Thyroid gland (tissue), 4 donors: Measurements from ENCODE around the gene LRRC36. TPM values are rescaled to one million over a fixed set of nuclear protein-coding genes. Genes with fewer than 3 reads are reported as not detected.

Experiments used
- DNase-seq, 2 donors: peaks; one replicate each; pipeline ENCODE4 v3.0.0-alpha.2; 2019
- H3K27ac ChIP-seq, 3 donors: fragments of 200-600 bp; sonication (generic); 1 replicate in 2 of 3; 2 replicates in 1 of 3; pipeline ENCODE4 v1.5.1; 2016 to 2019; ENCODE audit warnings: mild to moderate bottlenecking in 1 of 3, moderate library complexity in 1 of 3
- H3K27me3 ChIP-seq: fragments of 200-600 bp; sonication (generic); one replicate; pipeline ENCODE4 v1.5.1; 2019
- H3K36me3 ChIP-seq, 2 donors: fragments of 200-600 bp; sonication (generic); one replicate each; pipeline ENCODE4 v1.5.1; 2016 to 2019
- H3K4me1 ChIP-seq, 2 donors: fragments of 200-600 bp; sonication (generic); one replicate each; pipeline ENCODE4 v1.5.1; 2017 to 2019
- H3K4me3 ChIP-seq, 3 donors: fragments of 200-600 bp; sonication (generic); replicated peaks in 1 of 3; 1 replicate in 2 of 3; 2 replicates in 1 of 3; pipeline ENCODE4 v1.5.1; 2016; ENCODE audit warnings: mild to moderate bottlenecking in 1 of 3
- H3K9me3 ChIP-seq: fragments of 200-600 bp; sonication (generic); one replicate; pipeline ENCODE4 v1.5.1; 2017
- POLR2A ChIP-seq, 2 donors: fragments of 450-650 bp; IDR thresholded peaks; one replicate each; pipeline ENCODE4 v1.6.1; 2017; ENCODE audit warnings: antibody characterized with exemption in 2 of 2, mild to moderate bottlenecking in 2 of 2, moderate library complexity in 1 of 2
- WGBS, 2 donors: methylation state at CpG; one replicate each; pipeline ENCODE4 v1.1.5; 2017; 5-methylcytosine and 5-hydroxymethylcytosine counted together
- intact Hi-C: fragments of 100-400 bp; cut with DNase I; formaldehyde crosslinking; loops from one replicate; pipeline ENCODE4 v1.15.1; 2023
- total RNA-seq, 4 donors: library from RNA; depleted of rRNA; stranded (reverse); fragments of >200 nt; gene quantifications; one replicate each; pipeline ENCODE4 v1.2.3, GENCODE V29; 2016
- TF ChIP-seq, protein P1 (sequence below), 6 experiments: fragments of 200-600 bp in 3 of 6; fragments of 450-650 bp in 3 of 6; sonication (generic) in 3 of 6; IDR thresholded peaks; one replicate each; pipeline ENCODE4 v1.5.1; 2016 to 2019; ENCODE audit warnings: antibody characterized with exemption in 6 of 6, mild to moderate bottlenecking in 2 of 6, inconsistent platforms in 1 of 6, moderate library complexity in 1 of 6

The LRRC36 gene
- total RNA-seq, 4 donors from 2014 or later, result 0.22 TPM; not detected in 3

- H3K9me3 ChIP-seq, result no peaks in the 10 kb centered on the region
- no peaks in the 10 kb centered on the region for H3K36me3 ChIP-seq
- H3K27ac ChIP-seq, result no peak overlapping the region
- no peak for TF ChIP-seq POLR2A (IDR thresholded peaks at IDR 0.05)
- TF ChIP-seq, protein P1, sequence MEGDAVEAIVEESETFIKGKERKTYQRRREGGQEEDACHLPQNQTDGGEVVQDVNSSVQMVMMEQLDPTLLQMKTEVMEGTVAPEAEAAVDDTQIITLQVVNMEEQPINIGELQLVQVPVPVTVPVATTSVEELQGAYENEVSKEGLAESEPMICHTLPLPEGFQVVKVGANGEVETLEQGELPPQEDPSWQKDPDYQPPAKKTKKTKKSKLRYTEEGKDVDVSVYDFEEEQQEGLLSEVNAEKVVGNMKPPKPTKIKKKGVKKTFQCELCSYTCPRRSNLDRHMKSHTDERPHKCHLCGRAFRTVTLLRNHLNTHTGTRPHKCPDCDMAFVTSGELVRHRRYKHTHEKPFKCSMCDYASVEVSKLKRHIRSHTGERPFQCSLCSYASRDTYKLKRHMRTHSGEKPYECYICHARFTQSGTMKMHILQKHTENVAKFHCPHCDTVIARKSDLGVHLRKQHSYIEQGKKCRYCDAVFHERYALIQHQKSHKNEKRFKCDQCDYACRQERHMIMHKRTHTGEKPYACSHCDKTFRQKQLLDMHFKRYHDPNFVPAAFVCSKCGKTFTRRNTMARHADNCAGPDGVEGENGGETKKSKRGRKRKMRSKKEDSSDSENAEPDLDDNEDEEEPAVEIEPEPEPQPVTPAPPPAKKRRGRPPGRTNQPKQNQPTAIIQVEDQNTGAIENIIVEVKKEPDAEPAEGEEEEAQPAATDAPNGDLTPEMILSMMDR (IDR thresholded peaks at IDR 0.05), result no peak
- WGBS, 2 donors, result 68 to 84% methylated on average over 8 to 10 of the region's 10 CpGs
- no peak overlapping the region for H3K4me3 ChIP-seq
- intact Hi-C loops, result no loop called here
- no peak for DNase-seq
- peaks cover 29 to 73% of the 10 kb centered on the region in 2 donors for H3K4me1 ChIP-seq
- H3K27me3 ChIP-seq, result no peaks in the 10 kb centered on the region
These were observed 68.5 kb downstream of the LRRC36 start for GRCh38 chr16:67395105-67395457.

GRCh38 chr16:67395458-67396158 lies 69.0 kb downstream of the LRRC36 start:
- 76 to 94% methylated on average over 6 to 13 of the region's 13 CpGs for WGBS, 2 donors
- Histone ChIP-seq H3K4me3 (no peak overlapping the region), H3K4me1 (peaks cover 29 to 73% of the 10 kb centered on the region in 2 donors)

GRCh38 chr16:67396159-67397035 lies 69.8 kb downstream of the LRRC36 start:
- no peaks in the 10 kb centered on the region for H3K36me3 ChIP-seq
- peak; percentile 37 to 43 for DNase-seq
- no peaks in the 10 kb centered on the region for H3K9me3 ChIP-seq
- H3K27ac ChIP-seq, result no peak overlapping the region
- TF ChIP-seq, protein P1 (IDR thresholded peaks at IDR 0.05), result no peak
- no peak for TF ChIP-seq POLR2A (IDR thresholded peaks at IDR 0.05)
- no peaks in the 10 kb centered on the region for H3K27me3 ChIP-seq
- 20 to 23% methylated on average over 19 to 26 of the region's 31 CpGs for WGBS, 2 donors
- H3K4me1 ChIP-seq, result peaks cover 29 to 73% of the 10 kb centered on the region in 2 donors
- no peak overlapping the region for H3K4me3 ChIP-seq
- intact Hi-C loops, result no loop called here

More at GRCh38 chr16:67395458-67396158, 69.0 kb downstream of the LRRC36 start:
- TF ChIP-seq, protein P1 (IDR thresholded peaks at IDR 0.05), result no peak
- TF ChIP-seq POLR2A (IDR thresholded peaks at IDR 0.05), result no peak
- no peaks in the 10 kb centered on the region for H3K27me3 ChIP-seq
- H3K9me3 ChIP-seq, result no peaks in the 10 kb centered on the region
- H3K27ac ChIP-seq, result no peak overlapping the region
- no peak for DNase-seq
- H3K36me3 ChIP-seq, result no peaks in the 10 kb centered on the region
- intact Hi-C loops, result no loop called here

DNA sequence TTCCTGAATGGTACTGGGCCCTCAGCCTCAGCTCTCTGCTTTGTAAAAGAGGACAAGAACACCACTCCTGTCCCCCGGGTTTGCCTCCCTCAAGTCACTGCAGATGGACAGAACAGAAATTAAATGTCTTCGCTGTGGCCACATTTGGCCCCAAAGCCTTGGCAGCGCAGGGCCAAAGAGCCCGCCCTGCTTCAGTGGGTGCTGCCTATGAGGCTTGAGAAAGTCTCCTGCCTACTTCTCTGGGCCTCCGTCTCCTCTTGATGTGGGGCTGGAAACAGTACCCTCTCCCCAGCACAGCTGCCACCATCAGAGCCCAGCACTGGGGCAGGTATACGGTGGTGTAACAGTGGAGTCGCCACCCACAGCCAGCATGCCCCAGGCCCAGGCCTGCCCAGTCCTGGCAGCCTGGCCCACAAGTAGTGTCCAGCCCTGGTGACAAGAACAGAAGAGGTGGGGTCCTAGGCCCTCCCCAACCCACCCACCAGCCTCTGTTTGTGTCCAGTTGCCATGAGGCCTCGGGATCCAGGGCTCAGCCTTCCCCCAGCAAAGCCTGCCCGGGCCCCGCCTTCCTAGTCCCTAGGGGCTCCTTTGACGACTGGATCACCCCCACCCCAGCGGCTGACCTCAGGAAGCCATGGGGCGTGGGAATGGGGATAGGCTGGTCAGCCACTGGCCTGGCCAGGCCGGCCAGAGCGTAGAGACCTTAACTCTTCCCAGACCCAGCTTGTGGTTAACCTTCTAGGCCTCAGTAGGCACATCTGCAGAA lies 70.6 kb downstream of the LRRC36 start:
- 59 to 75% methylated on average over 9 to 14 of the region's 15 CpGs for WGBS, 2 donors
- peaks cover 29 to 67% of the 10 kb centered on the region in 2 donors for H3K4me1 ChIP-seq
- H3K27me3 ChIP-seq, result no peaks in the 10 kb centered on the region
- peak overlapping the region in 1 of 3 donors; percentile 2 for H3K27ac ChIP-seq
- H3K4me3 ChIP-seq, result no peak overlapping the region
- DNase-seq, result no peak
- no peaks in the 10 kb centered on the region for H3K36me3 ChIP-seq
- no peak for TF ChIP-seq POLR2A (IDR thresholded peaks at IDR 0.05)
- TF ChIP-seq, protein P1 (IDR thresholded peaks at IDR 0.05), result no peak
- H3K9me3 ChIP-seq, result no peaks in the 10 kb centered on the region
- intact Hi-C loops, result no loop called here
